KMS-11 (cell line): ENCODE measurements around the gene TNMD.

Experiments used
- H2AFZ ChIP-seq: fragments of 200-600 bp; sonication (generic); 2 replicates; pipeline ENCODE4 v1.6.1; 2016; ENCODE audit warnings: antibody characterized with exemption, mixed run types, low read depth
- H3K27ac ChIP-seq: fragments of 200-600 bp; sonication (generic); 2 replicates; pipeline ENCODE4 v1.6.1; 2016; ENCODE audit warnings: mild to moderate bottlenecking, mixed run types
- H3K27me3 ChIP-seq: fragments of 200-600 bp; sonication (generic); 2 replicates; pipeline ENCODE4 v1.6.1; 2017; ENCODE audit warnings: mild to moderate bottlenecking, low read depth, mixed run types, moderate library complexity; ENCODE audit not compliant: insufficient read depth
- H3K36me3 ChIP-seq: fragments of 200-600 bp; sonication (generic); 2 replicates; pipeline ENCODE4 v1.6.1; 2017; ENCODE audit warnings: mild to moderate bottlenecking, mixed run types; ENCODE audit not compliant: insufficient read depth
- H3K4me1 ChIP-seq: fragments of 200-600 bp; sonication (generic); 2 replicates; pipeline ENCODE4 v1.6.1; 2016; ENCODE audit warnings: mild to moderate bottlenecking, low read depth, mixed run types; ENCODE audit not compliant: poor library complexity, severe bottlenecking
- H3K4me2 ChIP-seq: fragments of 200-600 bp; sonication (generic); 2 replicates; pipeline ENCODE4 v1.7.0; 2016; ENCODE audit warnings: mild to moderate bottlenecking, mixed run types
- H3K4me3 ChIP-seq: fragments of 200-600 bp; sonication (generic); IDR thresholded peaks from 2 replicates; pipeline ENCODE4 v1.6.1; 2017; ENCODE audit warnings: low read depth, low read length, mixed read lengths; ENCODE audit not compliant: insufficient read depth
- H3K79me2 ChIP-seq: fragments of 200-600 bp; sonication (generic); 2 replicates; pipeline ENCODE4 v1.6.1; 2016; ENCODE audit warnings: low read depth, mixed run types; ENCODE audit not compliant: insufficient read depth
- H3K9ac ChIP-seq: fragments of 200-600 bp; sonication (generic); 2 replicates; pipeline ENCODE4 v1.6.1; 2016; ENCODE audit warnings: mild to moderate bottlenecking, mixed run types
- H4K20me1 ChIP-seq: fragments of 200-600 bp; sonication (generic); 2 replicates; pipeline ENCODE4 v1.6.1; 2016; ENCODE audit warnings: mild to moderate bottlenecking, mixed run types; ENCODE audit not compliant: insufficient read depth
- TF ChIP-seq, protein P1 (sequence below): fragments of 200-600 bp; sonication (generic); conservative IDR thresholded peaks from 2 replicates; pipeline ENCODE4 v1.6.1; 2017; ENCODE audit warnings: low read depth, mild to moderate bottlenecking, antibody characterized with exemption, low read length, moderate library complexity, mixed read lengths

The TNMD gene

DNA sequence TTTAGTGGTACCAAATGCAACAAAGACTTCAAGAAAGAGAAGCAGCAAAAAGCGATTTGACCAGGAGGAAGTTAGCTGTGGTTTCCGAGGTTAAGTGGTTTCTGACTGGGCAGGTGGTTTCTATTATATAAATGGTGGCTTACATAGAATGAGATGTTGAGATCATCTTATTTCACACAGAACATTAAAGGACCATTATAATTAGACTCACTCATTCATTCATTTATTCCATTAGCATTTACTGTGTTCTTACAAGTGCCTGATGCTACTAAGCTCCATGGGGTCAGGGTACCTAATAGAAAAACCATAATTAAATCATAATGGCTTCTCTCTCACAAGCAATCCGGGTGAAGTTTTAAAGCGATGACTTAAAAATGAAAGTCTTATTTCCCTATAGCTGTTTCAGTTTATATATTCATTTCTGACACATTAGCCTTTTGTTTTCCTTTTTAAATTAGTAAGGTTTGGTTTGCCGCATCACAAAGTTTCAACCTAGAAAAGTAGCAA lies 41.3 kb downstream of the TNMD start:
- Histone ChIP-seq H3K27me3 (no peaks in the 10 kb centered on the region), H3K79me2 (no peaks in the 10 kb centered on the region), H3K9ac (no peak overlapping the region), H3K36me3 (no peaks in the 10 kb centered on the region), H3K4me3 (no peak overlapping the region), H3K27ac (no peak overlapping the region), H3K4me2 (peak overlapping the region; percentile 59), H4K20me1 (no peaks in the 10 kb centered on the region), H2AFZ (no peak overlapping the region), H3K4me1 (peaks cover 13% of the 10 kb centered on the region)
- TF ChIP-seq, protein P1, sequence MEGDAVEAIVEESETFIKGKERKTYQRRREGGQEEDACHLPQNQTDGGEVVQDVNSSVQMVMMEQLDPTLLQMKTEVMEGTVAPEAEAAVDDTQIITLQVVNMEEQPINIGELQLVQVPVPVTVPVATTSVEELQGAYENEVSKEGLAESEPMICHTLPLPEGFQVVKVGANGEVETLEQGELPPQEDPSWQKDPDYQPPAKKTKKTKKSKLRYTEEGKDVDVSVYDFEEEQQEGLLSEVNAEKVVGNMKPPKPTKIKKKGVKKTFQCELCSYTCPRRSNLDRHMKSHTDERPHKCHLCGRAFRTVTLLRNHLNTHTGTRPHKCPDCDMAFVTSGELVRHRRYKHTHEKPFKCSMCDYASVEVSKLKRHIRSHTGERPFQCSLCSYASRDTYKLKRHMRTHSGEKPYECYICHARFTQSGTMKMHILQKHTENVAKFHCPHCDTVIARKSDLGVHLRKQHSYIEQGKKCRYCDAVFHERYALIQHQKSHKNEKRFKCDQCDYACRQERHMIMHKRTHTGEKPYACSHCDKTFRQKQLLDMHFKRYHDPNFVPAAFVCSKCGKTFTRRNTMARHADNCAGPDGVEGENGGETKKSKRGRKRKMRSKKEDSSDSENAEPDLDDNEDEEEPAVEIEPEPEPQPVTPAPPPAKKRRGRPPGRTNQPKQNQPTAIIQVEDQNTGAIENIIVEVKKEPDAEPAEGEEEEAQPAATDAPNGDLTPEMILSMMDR, result no peak

DNA sequence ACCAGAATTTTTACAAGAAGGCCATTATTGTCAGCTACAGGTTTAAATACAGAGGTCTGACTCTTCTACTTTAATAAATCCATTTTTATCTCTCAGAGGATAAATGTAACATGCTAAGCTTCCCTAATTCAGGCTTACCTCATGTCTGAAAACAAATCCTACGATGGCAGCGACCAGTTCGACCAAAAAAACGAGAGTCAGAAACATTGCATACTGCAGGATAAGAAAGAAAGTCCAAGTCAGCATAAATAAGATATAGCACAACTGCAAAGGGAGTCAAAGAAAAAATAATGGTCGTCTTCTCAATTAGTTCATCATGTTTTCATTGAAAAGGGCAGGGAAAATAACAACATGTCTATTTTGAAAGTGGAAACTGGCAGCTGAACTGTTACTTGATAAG lies 50.3 kb downstream of the TNMD start:
- H3K9ac ChIP-seq, result no peak overlapping the region
- H3K4me1 ChIP-seq, result no peaks in the 10 kb centered on the region
- no peak overlapping the region for H2AFZ ChIP-seq
- TF ChIP-seq, protein P1, result no peak
- no peak overlapping the region for H3K4me2 ChIP-seq
- H4K20me1 ChIP-seq, result no peaks in the 10 kb centered on the region
- no peak overlapping the region for H3K27ac ChIP-seq
- no peaks in the 10 kb centered on the region for H3K27me3 ChIP-seq
- no peak overlapping the region for H3K4me3 ChIP-seq
- H3K36me3 ChIP-seq, result no peaks in the 10 kb centered on the region
- H3K79me2 ChIP-seq, result no peaks in the 10 kb centered on the region

DNA sequence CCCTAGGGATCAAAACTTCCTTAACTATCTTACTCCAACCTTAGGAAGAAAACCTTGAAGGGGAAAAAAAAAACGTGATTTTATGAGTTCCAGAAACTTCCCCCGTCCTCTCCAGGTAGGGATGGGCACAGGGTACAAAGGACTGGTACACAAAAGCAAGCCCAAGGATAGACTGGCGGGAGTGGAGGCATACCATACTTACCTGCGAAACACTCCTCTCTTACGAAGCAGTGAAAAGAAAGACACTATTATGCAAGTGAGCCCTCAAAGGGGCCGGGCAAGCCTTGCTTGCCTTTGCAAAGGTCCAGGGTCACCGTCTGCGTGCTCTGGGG lies 51.2 kb downstream of the TNMD start:
- Histone ChIP-seq H3K4me3 (no peak overlapping the region), H2AFZ (no peak overlapping the region), H4K20me1 (no peaks in the 10 kb centered on the region), H3K36me3 (no peaks in the 10 kb centered on the region), H3K4me2 (no peak overlapping the region), H3K27ac (no peak overlapping the region), H3K9ac (no peak overlapping the region), H3K27me3 (no peaks in the 10 kb centered on the region), H3K79me2 (no peaks in the 10 kb centered on the region), H3K4me1 (no peaks in the 10 kb centered on the region)
- TF ChIP-seq, protein P1, result no peak

DNA sequence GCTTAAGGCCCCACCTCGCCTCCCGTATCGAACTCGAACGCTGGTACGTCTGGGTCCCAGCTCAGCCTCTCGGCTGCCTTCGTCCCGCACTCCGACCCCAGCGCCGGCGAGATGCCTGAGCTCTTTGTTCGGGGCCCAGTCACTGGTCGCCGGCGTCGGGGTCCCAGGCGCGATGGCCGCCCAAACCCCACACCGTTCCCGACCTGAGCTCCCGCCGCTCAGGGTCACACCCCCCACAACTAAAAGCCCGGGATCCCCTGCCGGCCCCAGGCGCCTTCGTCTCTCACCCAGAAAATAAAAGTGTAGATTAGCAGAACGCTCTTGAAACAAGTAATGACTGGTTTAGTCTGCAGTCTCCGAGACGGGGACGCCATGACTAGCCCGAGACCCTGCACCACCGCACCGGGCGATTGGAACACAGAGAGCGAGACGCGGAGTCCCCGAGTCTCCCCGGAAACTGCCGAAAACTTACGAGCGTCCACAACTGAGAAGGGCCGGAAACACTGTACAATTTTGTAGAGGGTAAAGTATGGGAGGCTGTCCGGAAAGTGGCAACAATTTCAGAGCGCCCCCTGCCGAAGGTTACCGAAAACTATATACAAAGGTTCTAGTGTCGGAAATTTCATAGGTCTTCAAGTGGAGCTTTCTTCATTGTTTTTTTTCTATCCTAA lies 51.7 kb downstream of the TNMD start, which contains the start of gene TSPAN6:
TSPAN6 (minus strand) TSS at position 486 of the 671 bp plus-strand sequence; CDS start at position 374, 112 bp downstream.
- Histone ChIP-seq H3K4me1 (no peaks in the 10 kb centered on the region), H4K20me1 (no peaks in the 10 kb centered on the region), H3K27me3 (no peaks in the 10 kb centered on the region), H3K79me2 (no peaks in the 10 kb centered on the region), H3K9ac (no peak within 1 kb of the TSS), H3K4me3 (no peak within 1 kb of the TSS), H3K36me3 (no peaks in the 10 kb centered on the region), H3K4me2 (no peak within 1 kb of the TSS), H2AFZ (no peak within 1 kb of the TSS), H3K27ac (no peak within 1 kb of the TSS)
- TF ChIP-seq, protein P1, result no peak
